A673 (cell line): ENCODE results near the gene KLF16.
"Not testable (repeated sequence)": the region's sequence is repeated elsewhere in the genome, so short reads cannot be mapped to it uniquely, and the experiment has no call there.

ENCODE experiments used
- EZH2 ChIP-seq: fragments of 200-600 bp; sonication (generic); IDR thresholded peaks from 2 replicates; pipeline ENCODE4 v1.6.1; 2017; ENCODE audit warnings: borderline replicate concordance, low read depth, mild to moderate bottlenecking, mixed read lengths, antibody characterized with exemption, low read length; ENCODE audit not compliant: poor library complexity, severe bottlenecking
- TF ChIP-seq, protein P1 (sequence below): fragments of 300-800, 200-600 bp; sonication (generic); conservative IDR thresholded peaks from 2 replicates; pipeline ENCODE4 v1.5.1; 2017; ENCODE audit warnings: low read depth, mild to moderate bottlenecking, antibody characterized with exemption, low read length, moderate library complexity, mixed read lengths

DNA sequence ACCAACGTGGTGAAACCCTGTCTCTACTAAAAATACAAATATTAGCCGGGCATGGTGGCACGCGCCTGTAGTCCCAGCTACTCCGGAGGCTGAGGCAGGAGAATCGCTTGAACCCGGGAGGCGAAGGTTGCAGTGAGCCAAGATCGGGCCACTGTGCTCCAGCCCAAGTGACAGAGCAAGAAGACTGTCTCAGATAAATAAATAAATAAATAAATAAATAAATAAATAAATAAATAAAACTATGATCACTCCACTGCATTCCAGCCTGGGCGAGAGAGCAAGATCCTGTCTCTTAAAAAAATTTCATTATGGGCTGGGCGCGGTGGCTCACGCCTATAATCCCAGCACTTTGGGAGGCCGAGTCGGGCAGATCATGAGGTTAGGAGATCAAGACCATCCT lies 23.0 kb upstream of the KLF16 start:
- TF ChIP-seq, protein P1, sequence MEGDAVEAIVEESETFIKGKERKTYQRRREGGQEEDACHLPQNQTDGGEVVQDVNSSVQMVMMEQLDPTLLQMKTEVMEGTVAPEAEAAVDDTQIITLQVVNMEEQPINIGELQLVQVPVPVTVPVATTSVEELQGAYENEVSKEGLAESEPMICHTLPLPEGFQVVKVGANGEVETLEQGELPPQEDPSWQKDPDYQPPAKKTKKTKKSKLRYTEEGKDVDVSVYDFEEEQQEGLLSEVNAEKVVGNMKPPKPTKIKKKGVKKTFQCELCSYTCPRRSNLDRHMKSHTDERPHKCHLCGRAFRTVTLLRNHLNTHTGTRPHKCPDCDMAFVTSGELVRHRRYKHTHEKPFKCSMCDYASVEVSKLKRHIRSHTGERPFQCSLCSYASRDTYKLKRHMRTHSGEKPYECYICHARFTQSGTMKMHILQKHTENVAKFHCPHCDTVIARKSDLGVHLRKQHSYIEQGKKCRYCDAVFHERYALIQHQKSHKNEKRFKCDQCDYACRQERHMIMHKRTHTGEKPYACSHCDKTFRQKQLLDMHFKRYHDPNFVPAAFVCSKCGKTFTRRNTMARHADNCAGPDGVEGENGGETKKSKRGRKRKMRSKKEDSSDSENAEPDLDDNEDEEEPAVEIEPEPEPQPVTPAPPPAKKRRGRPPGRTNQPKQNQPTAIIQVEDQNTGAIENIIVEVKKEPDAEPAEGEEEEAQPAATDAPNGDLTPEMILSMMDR = not testable (repeated sequence)
- TF ChIP-seq EZH2 = not testable (repeated sequence)
